Neutrophil (primary cell): ENCODE measurements around the gene IGSF9B.

Experiments used
- H3K27ac ChIP-seq: fragments of 200-600 bp; sonication (generic); 2 replicates; pipeline ENCODE4 v1.5.1; 2016; ENCODE audit warnings: mild to moderate bottlenecking, moderate library complexity
- H3K27me3 ChIP-seq: fragments of 200-600 bp; sonication (generic); 2 replicates; pipeline ENCODE4 v1.6.0; 2016; ENCODE audit warnings: mild to moderate bottlenecking
- H3K36me3 ChIP-seq: fragments of 200-600 bp; sonication (generic); 2 replicates; pipeline ENCODE4 v1.5.1; 2017
- H3K4me1 ChIP-seq, 2 experiments: fragments of 200-600 bp in 1 of 2; sonication (generic) in 1 of 2; 1 replicate in 1 of 2; 2 replicates in 1 of 2; pipeline versions ENCODE4 v1.5.1 to v1.6.1; 2013 to 2016; ENCODE audit warnings: low read depth in 1 of 2, low read length in 1 of 2, mild to moderate bottlenecking in 1 of 2, moderate library complexity in 1 of 2; ENCODE audit not compliant: control insufficient read depth in 1 of 2, insufficient read depth in 1 of 2
- H3K4me3 ChIP-seq, 2 experiments: fragments of 200-600 bp in 1 of 2; sonication (generic) in 1 of 2; 1 replicate in 1 of 2; 2 replicates in 1 of 2; pipeline ENCODE4 v1.5.1; 2013 to 2016; ENCODE audit warnings: low read depth in 1 of 2, low read length in 1 of 2, mild to moderate bottlenecking in 1 of 2, moderate library complexity in 1 of 2
- H3K9me3 ChIP-seq: fragments of 200-600 bp; sonication (generic); 2 replicates; pipeline ENCODE4 v1.5.1; 2016
- TF ChIP-seq, protein P1 (sequence below): fragments of 200-600 bp; sonication (generic); IDR thresholded peaks from 2 replicates; pipeline ENCODE4 v1.5.1; 2016; ENCODE audit warnings: antibody characterized with exemption

The IGSF9B gene

DNA sequence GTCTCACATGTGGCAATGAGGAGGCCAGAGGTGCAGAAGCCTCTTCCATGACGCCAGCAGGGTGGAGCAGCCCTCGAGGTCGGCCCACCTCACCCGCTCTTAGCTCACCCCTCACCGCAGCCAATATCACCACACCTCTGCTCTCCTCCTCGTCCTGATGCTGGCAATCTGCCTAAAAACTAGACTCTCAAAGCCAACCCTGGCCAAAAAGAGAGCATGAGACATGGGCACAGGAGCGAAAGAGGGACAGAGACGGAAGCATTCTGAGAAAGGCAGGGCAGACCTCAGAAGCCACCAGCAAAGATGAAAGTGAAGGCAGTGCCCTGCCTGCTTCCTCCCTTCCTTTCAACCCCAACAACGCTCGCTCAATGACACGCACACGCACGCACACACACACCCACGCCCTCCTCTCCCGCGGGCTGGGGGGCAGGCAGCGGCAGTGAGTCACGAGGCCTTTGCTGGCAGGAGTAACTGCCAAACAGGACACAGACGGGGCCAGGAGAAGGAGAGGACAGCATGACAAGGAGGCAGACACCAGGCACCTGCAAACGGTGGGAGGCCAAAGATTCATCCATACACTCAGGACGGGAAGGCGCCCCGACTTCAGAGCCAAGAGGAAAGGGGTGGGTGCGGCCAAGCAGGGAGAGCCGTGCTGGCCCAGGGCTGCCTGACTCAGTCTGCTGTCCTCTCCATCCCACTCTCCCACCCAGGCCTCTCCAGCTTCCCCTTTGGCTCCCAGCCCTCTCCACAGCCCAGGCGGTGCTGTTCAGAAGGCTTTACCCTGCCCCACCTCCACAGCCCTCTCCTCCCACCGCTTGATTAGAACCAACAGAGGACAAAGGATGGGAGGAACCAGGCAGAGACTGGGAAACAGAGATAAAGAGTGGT lies 11.4 kb downstream of the IGSF9B start:
- Histone ChIP-seq H3K27me3 (peaks cover 33% of the 10 kb centered on the region), H3K27ac (no peak overlapping the region), H3K4me1 (no peaks in the 10 kb centered on the region), H3K36me3 (no peaks in the 10 kb centered on the region), H3K9me3 (no peaks in the 10 kb centered on the region), H3K4me3 (no peak overlapping the region)
- TF ChIP-seq, protein P1, sequence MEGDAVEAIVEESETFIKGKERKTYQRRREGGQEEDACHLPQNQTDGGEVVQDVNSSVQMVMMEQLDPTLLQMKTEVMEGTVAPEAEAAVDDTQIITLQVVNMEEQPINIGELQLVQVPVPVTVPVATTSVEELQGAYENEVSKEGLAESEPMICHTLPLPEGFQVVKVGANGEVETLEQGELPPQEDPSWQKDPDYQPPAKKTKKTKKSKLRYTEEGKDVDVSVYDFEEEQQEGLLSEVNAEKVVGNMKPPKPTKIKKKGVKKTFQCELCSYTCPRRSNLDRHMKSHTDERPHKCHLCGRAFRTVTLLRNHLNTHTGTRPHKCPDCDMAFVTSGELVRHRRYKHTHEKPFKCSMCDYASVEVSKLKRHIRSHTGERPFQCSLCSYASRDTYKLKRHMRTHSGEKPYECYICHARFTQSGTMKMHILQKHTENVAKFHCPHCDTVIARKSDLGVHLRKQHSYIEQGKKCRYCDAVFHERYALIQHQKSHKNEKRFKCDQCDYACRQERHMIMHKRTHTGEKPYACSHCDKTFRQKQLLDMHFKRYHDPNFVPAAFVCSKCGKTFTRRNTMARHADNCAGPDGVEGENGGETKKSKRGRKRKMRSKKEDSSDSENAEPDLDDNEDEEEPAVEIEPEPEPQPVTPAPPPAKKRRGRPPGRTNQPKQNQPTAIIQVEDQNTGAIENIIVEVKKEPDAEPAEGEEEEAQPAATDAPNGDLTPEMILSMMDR, result no peak

DNA sequence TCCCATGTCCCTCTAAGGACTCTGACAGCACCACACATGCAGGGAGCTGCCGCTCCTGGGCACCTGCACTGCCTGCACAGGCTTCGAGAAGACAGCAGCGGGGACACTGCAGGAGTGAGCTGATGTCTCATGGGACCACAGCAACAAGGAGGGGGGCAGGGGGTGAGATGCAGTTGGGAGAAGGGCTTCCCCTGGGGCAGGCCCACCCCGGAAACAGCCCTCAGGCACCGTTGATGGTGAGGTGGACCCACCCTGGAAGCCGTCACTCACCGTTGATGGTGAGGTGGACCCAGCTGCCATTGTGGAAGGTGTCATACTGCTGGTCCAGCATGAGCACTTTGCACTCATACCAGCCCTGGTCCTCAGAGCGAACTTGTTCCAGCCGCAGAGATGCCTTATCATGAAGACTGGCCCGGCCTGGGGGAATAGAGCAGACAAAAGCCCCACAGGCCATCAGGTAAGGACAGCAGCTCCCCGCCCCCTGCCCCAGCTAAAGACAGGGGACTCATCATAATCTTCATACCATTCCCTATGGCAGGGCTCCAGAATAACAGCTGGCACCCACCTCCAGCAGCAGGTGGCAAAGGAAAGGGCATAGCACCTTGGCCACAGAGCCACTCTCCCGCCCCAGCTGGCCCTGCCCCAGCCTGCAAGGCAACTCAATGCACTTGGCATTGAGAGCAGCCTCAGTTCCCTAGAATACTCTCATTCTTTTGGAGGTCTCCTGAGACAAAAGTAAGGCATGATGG lies 12.6 kb downstream of the IGSF9B start:
- H3K36me3 ChIP-seq, result no peaks in the 10 kb centered on the region
- no peaks in the 10 kb centered on the region for H3K4me1 ChIP-seq
- TF ChIP-seq, protein P1, result no peak
- peaks cover 33% of the 10 kb centered on the region for H3K27me3 ChIP-seq
- H3K4me3 ChIP-seq, result no peak overlapping the region
- H3K27ac ChIP-seq, result no peak overlapping the region
- H3K9me3 ChIP-seq, result no peaks in the 10 kb centered on the region

DNA sequence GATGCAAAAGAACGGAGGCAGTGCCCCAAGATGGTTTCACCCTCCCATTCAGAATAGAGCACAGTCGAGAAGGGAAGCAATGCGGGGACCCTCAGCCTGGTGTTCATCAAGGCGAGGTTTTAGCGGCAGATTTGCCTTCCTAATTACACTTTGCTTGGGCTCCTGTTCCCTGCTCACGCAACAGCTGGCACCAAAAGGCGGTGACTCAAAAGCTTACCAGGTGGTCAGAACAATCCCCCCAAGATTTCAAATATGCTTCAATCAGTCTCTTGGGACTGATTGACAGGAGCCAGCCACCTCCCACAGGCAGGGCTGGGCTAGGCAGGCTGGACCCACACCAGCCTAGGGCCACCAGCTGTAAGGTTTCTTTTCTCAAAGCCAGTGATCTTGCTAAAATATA lies 14.2 kb downstream of the IGSF9B start:
- peaks cover 24% of the 10 kb centered on the region for H3K27me3 ChIP-seq
- no peaks in the 10 kb centered on the region for H3K36me3 ChIP-seq
- H3K4me1 ChIP-seq, result no peaks in the 10 kb centered on the region
- H3K27ac ChIP-seq, result no peak overlapping the region
- H3K9me3 ChIP-seq, result no peaks in the 10 kb centered on the region
- H3K4me3 ChIP-seq, result no peak overlapping the region
- TF ChIP-seq, protein P1, result no peak

DNA sequence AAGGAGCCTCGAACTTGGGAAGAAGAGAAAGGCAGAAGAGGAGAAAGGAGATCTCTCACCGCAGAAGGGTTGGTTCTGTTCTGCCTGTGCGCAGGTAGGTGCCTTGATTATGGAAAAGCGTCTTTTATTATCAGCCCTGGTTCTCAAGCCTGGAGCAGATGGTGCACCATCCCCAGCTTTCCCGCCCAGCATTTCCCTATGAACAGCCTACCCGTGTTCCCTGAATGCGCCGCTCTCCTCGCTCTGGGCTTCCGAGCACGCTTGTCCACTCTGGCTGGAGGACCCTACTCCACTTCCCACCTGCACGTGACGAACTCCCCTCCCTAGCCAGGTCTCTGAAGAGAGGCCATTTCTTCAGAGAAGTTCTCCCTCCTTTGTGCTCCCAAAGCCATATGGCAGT lies 15.2 kb downstream of the IGSF9B start:
- H3K9me3 ChIP-seq, result no peaks in the 10 kb centered on the region
- TF ChIP-seq, protein P1, result no peak
- H3K36me3 ChIP-seq, result no peaks in the 10 kb centered on the region
- H3K4me1 ChIP-seq, result no peaks in the 10 kb centered on the region
- H3K27ac ChIP-seq, result no peak overlapping the region
- no peak overlapping the region for H3K4me3 ChIP-seq
- H3K27me3 ChIP-seq, result peaks cover 13% of the 10 kb centered on the region

DNA sequence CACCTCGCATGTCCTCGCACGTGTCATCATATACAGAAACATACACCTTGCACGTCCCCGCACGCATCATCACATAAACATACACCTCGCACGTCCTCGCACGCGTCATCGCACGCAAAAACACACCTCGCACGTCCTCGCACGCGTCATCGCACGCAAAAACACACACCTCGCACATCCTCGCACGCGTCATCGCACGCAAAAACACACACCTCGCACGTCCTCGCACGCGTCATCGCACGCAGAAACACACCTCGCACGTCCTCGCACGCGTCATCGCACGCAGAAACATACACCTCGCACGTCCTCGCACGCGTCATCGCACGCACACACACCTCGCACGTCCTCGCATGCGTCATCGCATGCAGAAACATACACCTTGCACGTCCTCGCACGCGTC lies 16.7 kb downstream of the IGSF9B start:
- H3K4me1 ChIP-seq, result no peaks in the 10 kb centered on the region
- TF ChIP-seq, protein P1, result no peak

More for the DNA sequence above, 16.7 kb downstream of the IGSF9B start:
- Histone ChIP-seq H3K36me3 (no peaks in the 10 kb centered on the region), H3K4me3 (no peak overlapping the region), H3K27ac (no peak overlapping the region), H3K27me3 (no peaks in the 10 kb centered on the region), H3K9me3 (no peaks in the 10 kb centered on the region)
